SH-SY5Y (cell line): ENCODE data around the gene SH3TC2.

ENCODE experiments used
- GATA2 ChIP-seq: IDR thresholded peaks from 2 replicates; pipeline ENCODE4 v1.6.1; 2011; ENCODE audit warnings: mild to moderate bottlenecking, low read depth, low read length
- GATA3 ChIP-seq: IDR thresholded peaks from 2 replicates; pipeline ENCODE4 v1.6.1; 2011; ENCODE audit warnings: low read depth, mild to moderate bottlenecking, low read length, moderate library complexity

DNA sequence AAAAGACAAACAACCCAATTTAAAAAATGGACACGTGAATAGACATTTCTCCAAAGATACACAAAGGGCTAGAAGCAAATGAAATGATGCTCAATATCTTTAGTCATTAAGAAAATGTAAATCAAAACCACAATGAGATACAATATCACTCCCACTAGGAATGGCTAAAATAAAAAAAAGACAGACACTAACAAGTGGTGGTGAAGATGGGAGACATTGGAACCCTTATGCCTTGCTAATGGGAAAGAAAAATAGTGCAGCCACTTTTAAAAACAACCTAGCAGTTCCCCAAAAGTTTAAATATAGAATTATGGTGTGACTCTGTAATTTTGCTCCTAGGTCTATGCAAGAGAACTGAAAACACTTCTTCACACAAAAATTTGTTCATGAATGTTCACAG, 40.7 kb downstream of the SH3TC2 start:
- no peak for TF ChIP-seq GATA2
- no peak for TF ChIP-seq GATA3
